ENCODE data around the gene TAF9B.

DNA sequence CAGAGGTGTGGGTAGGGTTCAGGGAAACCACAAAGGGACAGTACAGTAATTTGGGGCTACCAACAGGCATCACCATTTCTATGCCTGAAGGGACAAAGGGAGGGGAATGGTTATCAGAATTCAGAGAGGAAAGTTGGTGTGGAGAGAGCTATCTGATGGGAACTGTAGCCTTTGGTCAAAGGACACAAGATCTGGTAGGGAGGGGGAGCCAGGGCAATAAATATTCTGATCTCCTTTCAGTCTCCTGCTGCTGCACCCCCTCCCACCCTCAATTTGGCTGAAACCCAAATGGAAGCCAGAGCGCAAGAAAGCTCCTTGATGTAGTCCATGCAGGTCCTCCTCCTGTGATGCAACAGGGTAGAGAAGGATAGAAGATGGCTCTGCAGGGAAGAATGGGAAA is 20.8 kb downstream of the TAF9B start:
- TF ChIP-seq EZH2 (IDR thresholded peaks at IDR 0.05; ENCODE audit: insufficient read depth, poor library complexity, severe bottlenecking) = no peak
- TF ChIP-seq EZH2phosphoT487 (IDR thresholded peaks at IDR 0.05; ENCODE audit: insufficient read depth, low read depth) = no peak
